ENCODE results near the gene CEP128. TPM values are rescaled to one million over a fixed set of nuclear protein-coding genes. Genes with fewer than 3 reads are reported as not detected.

CEP128 gene
- total and polyA plus RNA-seq, 2 experiments from 2014 or later: 7.6 to 17.6 TPM

- no peaks in the 10 kb centered on the region for H3K9me3 Mint-ChIP-seq
- H3K4me3 Mint-ChIP-seq: no peak overlapping the region
- no peaks in the 10 kb centered on the region; the same call in 2 of the 3 replicates for H3K4me1 Mint-ChIP-seq
- H3K4me1 ChIP-seq (ENCODE audit: insufficient read depth): no peaks in the 10 kb centered on the region
- peaks cover 1% of the 10 kb centered on the region for H3K27me3 Mint-ChIP-seq (ENCODE audit: insufficient read depth, low read depth, poor library complexity)
- no peaks in the 10 kb centered on the region for H3K9me2 ChIP-seq (ENCODE audit: insufficient read depth)
- H3K36me3 Mint-ChIP-seq (ENCODE audit: low read depth): peaks cover 2% of the 10 kb centered on the region; the same call in 1 of the 3 replicates
- no peak overlapping the region for H2AFZ ChIP-seq
- no peaks in the 10 kb centered on the region for H4K20me1 ChIP-seq (replicated peaks; ENCODE audit: insufficient read depth)
- ATAC-seq: no peak
- no peaks in the 10 kb centered on the region for H3F3A ChIP-seq (replicated peaks; ENCODE audit: low read depth)
- no peak overlapping the region for H3K4me3 ChIP-seq
- no peaks in the 10 kb centered on the region for H3K36me3 ChIP-seq (ENCODE audit: insufficient read depth)
- TF ChIP-seq ETS1 (IDR thresholded peaks at IDR 0.05) (no peak), REST (IDR thresholded peaks at IDR 0.05; ENCODE audit: unreplicated experiment) (no peak), ZNF331 (CRISPR knock-in tag; IDR thresholded peaks at IDR 0.05; ENCODE audit: low read depth) (no peak), EZH2 (IDR thresholded peaks at IDR 0.05; ENCODE audit: low read depth, unreplicated experiment) (no peak), EZH2phosphoT487 (IDR thresholded peaks at IDR 0.05; ENCODE audit: unreplicated experiment) (no peak), STAT1 (IDR thresholded peaks at IDR 0.05; ENCODE audit: unreplicated experiment) (no peak), POLR2AphosphoS5 (IDR thresholded peaks at IDR 0.05; ENCODE audit: low read depth) (no peak), CTCF (conservative IDR thresholded peaks at IDR 0.05; ENCODE audit: low read depth in 2 of 2) (no peak), ZNF114 (CRISPR knock-in tag; IDR thresholded peaks at IDR 0.05) (no peak), JUNB (IDR thresholded peaks at IDR 0.05; ENCODE audit: unreplicated experiment) (no peak), ZNF462 (CRISPR knock-in tag; IDR thresholded peaks at IDR 0.05) (no peak), CREB1 (CRISPR knock-in tag; IDR thresholded peaks at IDR 0.05; ENCODE audit: low read depth) (no peak), NANOG (IDR thresholded peaks at IDR 0.05; ENCODE audit: borderline replicate concordance) (no peak)
- no peak overlapping the region for H3K27ac Mint-ChIP-seq
- no peak overlapping the region for H3K27ac ChIP-seq (ENCODE audit: low read depth)
- no peaks in the 10 kb centered on the region for H3K79me2 ChIP-seq (replicated peaks; ENCODE audit: insufficient read depth)
- DNase-seq (ENCODE audit: low spot score): no peak
- H3K4me2 ChIP-seq: no peak overlapping the region
- H3K27me3 ChIP-seq (ENCODE audit: insufficient read depth): no peaks in the 10 kb centered on the region
These were observed 153.7 kb downstream of the CEP128 start for GRCh38 chr14:80787876-80788275.
